ENCODE data around the gene ATG4B.

The ATG4B gene

DNA sequence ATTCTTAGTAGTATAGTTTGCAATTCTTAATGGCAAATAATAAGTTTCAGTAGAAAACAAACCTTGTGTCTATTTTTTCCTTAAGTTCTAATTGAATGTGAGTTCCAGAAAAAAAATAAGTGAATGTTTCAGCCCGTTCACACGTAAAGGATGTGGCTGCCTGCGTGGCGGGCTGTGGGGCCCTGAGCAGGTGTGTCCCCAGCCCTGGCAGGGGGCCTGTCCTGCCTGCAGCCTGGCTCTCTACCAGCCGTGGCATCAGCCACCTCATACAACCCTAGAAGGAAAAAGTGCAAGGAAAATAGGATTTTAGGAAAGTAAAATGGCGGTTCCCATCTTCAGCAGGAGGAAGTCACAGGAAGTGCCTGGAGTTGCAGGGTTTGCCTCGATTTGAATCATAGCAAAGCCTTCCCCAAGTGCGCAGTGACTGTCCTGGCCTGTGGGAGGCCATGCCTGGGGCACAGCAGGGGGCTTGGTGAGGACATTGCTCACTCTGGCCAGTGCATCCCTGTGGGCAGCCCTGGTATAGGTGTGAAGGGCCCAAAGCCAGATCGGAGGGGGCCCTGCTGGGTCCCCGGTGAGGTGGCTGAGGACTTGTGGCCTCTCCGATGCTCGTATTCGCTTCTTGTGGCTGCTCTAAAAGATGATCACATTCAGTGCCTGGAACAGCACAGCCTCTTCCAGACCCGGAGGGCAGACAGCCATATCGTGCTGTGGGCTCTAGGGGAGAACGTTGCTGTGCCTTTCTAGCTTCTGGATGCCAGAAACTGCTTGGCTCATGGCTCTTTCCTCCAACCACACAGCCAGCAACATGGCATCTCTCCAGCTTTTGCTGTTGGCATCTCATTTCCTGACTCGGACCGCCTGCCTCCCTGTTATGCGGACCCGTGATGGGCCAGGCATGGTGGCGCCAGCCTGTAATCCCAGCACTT lies 36.6 kb downstream of the ATG4B start:
- TF ChIP-seq, protein P1, sequence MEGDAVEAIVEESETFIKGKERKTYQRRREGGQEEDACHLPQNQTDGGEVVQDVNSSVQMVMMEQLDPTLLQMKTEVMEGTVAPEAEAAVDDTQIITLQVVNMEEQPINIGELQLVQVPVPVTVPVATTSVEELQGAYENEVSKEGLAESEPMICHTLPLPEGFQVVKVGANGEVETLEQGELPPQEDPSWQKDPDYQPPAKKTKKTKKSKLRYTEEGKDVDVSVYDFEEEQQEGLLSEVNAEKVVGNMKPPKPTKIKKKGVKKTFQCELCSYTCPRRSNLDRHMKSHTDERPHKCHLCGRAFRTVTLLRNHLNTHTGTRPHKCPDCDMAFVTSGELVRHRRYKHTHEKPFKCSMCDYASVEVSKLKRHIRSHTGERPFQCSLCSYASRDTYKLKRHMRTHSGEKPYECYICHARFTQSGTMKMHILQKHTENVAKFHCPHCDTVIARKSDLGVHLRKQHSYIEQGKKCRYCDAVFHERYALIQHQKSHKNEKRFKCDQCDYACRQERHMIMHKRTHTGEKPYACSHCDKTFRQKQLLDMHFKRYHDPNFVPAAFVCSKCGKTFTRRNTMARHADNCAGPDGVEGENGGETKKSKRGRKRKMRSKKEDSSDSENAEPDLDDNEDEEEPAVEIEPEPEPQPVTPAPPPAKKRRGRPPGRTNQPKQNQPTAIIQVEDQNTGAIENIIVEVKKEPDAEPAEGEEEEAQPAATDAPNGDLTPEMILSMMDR (IDR thresholded peaks at IDR 0.05), result no peak

DNA sequence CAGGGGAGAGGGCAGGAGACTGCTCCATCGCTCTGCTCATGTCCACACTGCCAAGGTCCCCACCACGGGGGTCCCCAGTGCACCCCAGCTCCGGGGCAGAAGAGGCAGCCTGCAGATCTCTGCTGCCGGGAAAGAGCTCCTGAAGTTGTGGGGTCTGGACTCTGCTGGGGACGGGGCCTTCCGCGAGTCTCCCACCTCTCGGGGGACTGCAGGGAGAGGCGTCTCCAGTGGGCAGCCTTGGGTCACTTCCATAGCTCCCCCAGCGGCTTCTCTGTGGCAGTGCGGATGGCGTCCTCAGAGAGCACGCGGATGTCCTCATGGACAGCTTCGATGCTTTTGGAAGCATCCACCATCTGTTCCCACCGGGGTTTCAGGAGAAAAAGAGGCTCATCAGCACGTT lies 38.4 kb downstream of the ATG4B start:
- TF ChIP-seq, protein P1 (IDR thresholded peaks at IDR 0.05), result no peak

DNA sequence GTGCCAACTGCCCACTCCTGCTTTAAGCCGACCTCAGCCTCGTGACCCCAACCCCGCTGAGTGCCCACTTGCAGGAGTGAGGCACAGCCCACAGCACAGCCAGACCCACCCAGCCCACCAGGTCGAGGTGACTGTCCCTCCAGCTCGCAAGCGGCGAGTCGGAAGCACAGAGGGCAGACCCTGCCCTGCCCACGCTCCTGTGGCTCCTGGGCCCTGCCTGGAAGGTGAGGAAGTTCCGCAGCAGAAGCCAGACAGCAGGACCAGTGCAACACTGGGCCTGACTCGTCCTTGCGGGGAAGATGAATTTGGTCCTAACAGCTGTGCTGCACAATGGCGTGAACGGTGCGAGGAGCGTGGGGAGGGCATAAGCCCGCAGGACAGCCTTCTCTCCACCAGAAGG lies 39.2 kb downstream of the ATG4B start:
- TF ChIP-seq, protein P1 (IDR thresholded peaks at IDR 0.05), result no peak

DNA sequence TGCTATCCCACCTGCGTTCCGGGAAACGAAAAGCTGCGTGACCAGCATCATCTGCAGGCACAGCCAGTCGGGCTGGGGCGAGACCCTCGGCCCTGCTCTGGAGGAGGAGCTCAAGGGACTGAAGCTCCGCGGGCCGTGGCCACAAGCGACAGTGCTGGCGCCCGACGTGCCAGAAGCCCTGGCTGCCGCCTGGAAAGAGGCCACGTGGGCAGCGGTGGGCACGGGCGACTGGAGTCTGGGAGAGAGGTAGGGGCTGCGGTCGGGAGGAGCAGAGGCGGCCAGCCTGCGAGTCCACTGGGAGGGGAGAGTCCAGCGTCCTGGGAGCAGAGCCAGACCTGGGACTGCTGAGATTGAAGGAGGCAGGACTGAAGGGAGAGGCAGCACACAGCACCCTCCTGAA lies 39.9 kb downstream of the ATG4B start:
- TF ChIP-seq, protein P1 (IDR thresholded peaks at IDR 0.05), result no peak

DNA sequence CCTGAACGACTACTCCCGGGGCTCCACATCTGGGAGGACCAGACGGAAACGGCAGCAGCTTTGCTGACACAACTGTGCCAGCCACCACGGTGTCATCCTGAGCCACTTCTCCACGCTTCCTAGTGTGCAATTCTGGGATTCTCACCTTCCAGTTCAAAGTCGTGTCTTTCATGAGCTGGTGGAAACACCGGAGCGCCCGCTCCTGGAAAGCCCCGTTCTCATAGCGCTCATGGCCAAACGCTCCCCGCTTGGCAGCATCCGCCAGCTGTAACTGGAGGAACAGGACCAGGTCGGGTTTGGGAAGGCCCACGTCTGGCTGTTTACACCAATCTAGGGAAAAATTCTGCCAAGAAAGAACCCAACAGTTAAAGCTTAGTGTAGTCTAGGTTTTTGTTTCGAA lies 40.8 kb downstream of the ATG4B start:
- TF ChIP-seq, protein P1 (IDR thresholded peaks at IDR 0.05), result no peak

DNA sequence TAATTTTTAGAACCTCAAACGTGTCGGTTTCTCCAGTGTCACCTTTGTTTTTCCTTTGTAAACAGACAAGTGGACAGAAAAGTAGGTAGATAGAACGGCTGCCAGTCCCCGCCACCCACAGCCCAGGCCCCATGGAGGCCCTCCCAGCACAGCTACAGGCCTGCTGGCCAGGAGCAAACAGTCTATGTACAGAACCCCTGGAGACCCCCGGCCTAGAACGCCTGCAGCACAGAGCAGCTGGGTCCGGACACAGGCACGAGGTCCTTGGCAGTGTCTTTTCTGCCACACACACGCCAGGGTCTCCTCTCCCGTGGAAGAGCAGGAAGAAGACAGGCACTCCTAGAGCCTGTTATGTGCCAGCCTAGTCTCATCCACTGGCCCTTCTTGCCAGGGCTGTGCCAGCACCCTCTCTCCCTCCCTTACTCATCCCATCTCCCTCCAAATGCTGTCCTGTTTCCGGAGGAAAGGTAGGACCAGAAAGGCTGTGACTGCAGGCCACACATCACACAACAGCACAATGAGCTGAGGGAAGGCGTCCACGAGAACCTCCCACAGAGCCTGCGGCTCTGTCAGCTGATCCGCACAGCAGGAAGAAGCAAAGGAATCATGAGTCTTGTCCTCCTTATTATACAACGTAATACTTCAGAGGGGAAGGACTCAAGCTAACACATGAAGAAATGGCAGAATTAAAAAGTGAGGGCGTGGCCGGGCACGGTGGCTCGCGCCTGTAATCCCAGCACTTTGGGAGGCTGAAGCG lies 41.5 kb downstream of the ATG4B start:
- TF ChIP-seq, protein P1 (IDR thresholded peaks at IDR 0.05), result no peak

DNA sequence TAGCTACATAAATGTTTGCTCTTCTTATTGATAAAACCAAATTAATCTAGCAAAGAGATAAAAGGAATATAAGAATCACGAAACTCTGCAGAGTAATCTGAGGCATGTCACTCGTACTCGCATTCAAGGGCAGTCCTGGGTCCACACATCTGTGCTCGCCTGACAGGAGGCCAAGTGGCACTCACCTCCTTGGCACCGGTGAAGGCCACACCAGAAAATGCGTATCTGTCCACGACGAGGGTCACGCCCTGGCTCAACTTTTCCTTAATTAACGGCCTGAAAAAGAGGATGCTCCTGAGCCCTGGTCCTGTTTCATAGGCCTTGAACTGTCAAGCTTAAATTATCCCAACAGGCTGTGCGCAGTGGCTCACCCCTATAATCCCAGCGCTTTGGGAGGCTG lies 42.6 kb downstream of the ATG4B start:
- TF ChIP-seq, protein P1 (IDR thresholded peaks at IDR 0.05), result no peak
